ENCODE results near the gene STARD3. TPM values are rescaled to one million over a fixed set of nuclear protein-coding genes. Genes with fewer than 3 reads are reported as not detected.
"Not testable (repeated sequence)": the region's sequence is repeated elsewhere in the genome, so short reads cannot be mapped to it uniquely, and the experiment has no call there.

Gene STARD3
- total RNA-seq, 4 donors from 2014 or later, result 21.0 to 62.3 (median 26.0) TPM

DNA sequence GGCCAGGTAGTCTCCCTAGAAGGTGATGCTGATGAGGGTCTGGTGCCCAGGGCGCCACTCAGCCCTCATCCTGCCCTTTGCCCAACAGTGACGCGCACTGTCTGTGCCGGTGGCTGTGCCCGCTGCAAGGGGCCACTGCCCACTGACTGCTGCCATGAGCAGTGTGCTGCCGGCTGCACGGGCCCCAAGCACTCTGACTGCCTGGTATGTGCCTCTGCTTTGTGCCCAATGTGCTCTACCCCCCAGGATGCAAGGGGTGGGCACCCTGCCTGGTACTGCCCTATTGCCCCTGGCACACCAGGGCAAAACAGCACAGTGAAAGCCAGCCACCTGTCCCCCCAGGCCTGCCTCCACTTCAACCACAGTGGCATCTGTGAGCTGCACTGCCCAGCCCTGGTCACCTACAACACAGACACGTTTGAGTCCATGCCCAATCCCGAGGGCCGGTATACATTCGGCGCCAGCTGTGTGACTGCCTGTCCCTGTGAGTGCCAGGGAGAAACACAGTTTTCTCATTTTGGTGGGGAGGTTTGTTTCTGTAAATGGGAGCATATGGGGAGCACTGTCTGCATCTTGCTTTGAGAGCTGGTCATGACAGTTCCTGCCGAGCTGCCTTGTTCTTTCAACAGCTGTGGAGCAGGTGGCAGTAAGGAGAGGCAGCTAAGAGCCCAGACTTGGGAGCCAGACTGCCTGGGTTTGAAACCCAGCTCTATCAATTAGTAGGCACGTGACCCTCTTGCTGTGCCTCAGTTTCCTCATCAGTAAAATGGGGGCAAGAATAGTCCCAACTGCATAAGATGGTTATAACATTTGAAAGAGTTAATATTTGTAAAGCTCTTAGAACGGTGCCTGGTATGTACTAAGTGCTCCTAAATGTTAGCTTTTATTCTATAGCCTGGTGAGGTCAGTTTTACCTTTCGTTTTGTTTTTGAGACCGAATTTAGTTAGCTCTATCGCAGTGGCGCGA, 73.3 kb downstream of the STARD3 start:
- intact Hi-C loops (cut with DNase I; ENCODE audit: low total_unique reads), result no loop called here
- no peaks in the 10 kb centered on the region for H3K9me3 ChIP-seq
- H3K27me3 ChIP-seq, result no peaks in the 10 kb centered on the region
- no peak overlapping the region for H3K4me3 ChIP-seq
- no peaks in the 10 kb centered on the region for H3K4me1 ChIP-seq
- H3K27ac ChIP-seq, result no peak overlapping the region
- H3K36me3 ChIP-seq, result no peaks in the 10 kb centered on the region
- TF ChIP-seq, protein P1, sequence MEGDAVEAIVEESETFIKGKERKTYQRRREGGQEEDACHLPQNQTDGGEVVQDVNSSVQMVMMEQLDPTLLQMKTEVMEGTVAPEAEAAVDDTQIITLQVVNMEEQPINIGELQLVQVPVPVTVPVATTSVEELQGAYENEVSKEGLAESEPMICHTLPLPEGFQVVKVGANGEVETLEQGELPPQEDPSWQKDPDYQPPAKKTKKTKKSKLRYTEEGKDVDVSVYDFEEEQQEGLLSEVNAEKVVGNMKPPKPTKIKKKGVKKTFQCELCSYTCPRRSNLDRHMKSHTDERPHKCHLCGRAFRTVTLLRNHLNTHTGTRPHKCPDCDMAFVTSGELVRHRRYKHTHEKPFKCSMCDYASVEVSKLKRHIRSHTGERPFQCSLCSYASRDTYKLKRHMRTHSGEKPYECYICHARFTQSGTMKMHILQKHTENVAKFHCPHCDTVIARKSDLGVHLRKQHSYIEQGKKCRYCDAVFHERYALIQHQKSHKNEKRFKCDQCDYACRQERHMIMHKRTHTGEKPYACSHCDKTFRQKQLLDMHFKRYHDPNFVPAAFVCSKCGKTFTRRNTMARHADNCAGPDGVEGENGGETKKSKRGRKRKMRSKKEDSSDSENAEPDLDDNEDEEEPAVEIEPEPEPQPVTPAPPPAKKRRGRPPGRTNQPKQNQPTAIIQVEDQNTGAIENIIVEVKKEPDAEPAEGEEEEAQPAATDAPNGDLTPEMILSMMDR (IDR thresholded peaks at IDR 0.05), result no peak
- TF ChIP-seq POLR2A (IDR thresholded peaks at IDR 0.05), result no peak
- DNase-seq, result no peak

DNA sequence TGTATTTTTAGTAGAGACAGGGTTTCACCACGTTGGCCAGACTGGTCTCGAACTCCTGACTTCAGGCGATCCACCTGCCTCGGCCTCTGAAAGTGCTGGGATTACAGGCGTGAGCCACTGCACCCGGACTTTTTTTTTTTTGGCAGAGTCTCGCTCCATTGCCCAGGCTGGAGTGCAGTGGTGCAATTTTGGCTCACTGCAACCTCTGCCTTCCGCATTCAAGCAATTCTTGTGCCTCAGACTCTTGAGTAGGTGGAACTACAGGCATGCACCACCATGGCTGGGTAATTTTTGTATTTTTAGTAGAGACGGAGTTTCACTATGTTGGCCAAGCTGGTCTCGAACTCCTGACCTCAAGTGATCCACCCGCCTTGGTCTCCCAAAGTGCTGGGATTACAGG, 74.1 kb downstream of the STARD3 start:
- H3K4me3 ChIP-seq; H3K4me1 ChIP-seq; intact Hi-C loops (cut with DNase I; ENCODE audit: low total_unique reads); H3K27ac ChIP-seq; H3K9me3 ChIP-seq; DNase-seq; H3K36me3 ChIP-seq; H3K27me3 ChIP-seq: not testable (repeated sequence)

DNA sequence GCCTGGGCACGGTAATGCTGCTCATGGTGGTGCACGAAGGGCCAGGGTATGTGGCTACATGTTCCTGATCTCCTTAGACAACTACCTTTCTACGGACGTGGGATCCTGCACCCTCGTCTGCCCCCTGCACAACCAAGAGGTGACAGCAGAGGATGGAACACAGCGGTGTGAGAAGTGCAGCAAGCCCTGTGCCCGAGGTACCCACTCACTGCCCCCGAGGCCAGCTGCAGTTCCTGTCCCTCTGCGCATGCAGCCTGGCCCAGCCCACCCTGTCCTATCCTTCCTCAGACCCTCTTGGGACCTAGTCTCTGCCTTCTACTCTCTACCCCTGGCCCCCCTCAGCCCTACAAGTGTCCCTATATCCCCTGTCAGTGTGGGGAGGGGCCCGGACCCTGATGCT, 74.9 kb downstream of the STARD3 start:
- no peak overlapping the region for H3K27ac ChIP-seq
- H3K36me3 ChIP-seq, result no peaks in the 10 kb centered on the region
- no peak overlapping the region for H3K4me3 ChIP-seq
- no peak for TF ChIP-seq POLR2A (IDR thresholded peaks at IDR 0.05)
- TF ChIP-seq, protein P1 (IDR thresholded peaks at IDR 0.05), result no peak
- DNase-seq, result no peak
- intact Hi-C loops (cut with DNase I; ENCODE audit: low total_unique reads), result no loop called here
- no peaks in the 10 kb centered on the region for H3K27me3 ChIP-seq
- H3K9me3 ChIP-seq, result no peaks in the 10 kb centered on the region
- no peaks in the 10 kb centered on the region for H3K4me1 ChIP-seq

Other genes with a start within 250 kb of the STARD3 start
- 10 to 100 TPM in 3 of 4 donors, 1 to 10 TPM in 1; 6.4 to 29.0 (median 19.8) TPM for gene FBXL20, start 235.5 kb upstream of the STARD3 start, total RNA-seq
- 10 to 100 TPM; 19.7 to 49.6 (median 25.9) TPM for gene MED1, start 185.9 kb upstream of the STARD3 start, total RNA-seq
- gene CDK12, start 175.7 kb upstream of the STARD3 start, total RNA-seq, result 10 to 100 TPM; 17.9 to 86.0 (median 27.2) TPM
- not detected for gene NEUROD2, start 29.2 kb upstream of the STARD3 start, total RNA-seq
- 10 to 100 TPM in 1 of 4 donors, under 1 TPM in 3; 0.26 to 22.0 (median 0.68) TPM for gene PPP1R1B, start 10.2 kb upstream of the STARD3 start, total RNA-seq
- 1 to 10 TPM in 1 of 4 donors, under 1 TPM in 1, not detected in 2; 0.28 to 2.2 TPM for gene TCAP, start 28.2 kb downstream of the STARD3 start, total RNA-seq
- gene PNMT, start 31.3 kb downstream of the STARD3 start, total RNA-seq, result 1 to 10 TPM in 3 of 4 donors, not detected in 1; 3.8 to 5.0 (median 4.7) TPM
- gene PGAP3, start 50.9 kb downstream of the STARD3 start, total RNA-seq, result 10 to 100 TPM in 3 of 4 donors, 1 to 10 TPM in 1; 4.6 to 24.8 (median 19.5) TPM
- gene ERBB2, start 62.9 kb downstream of the STARD3 start, total RNA-seq, result 10 to 100 TPM; 11.8 to 98.8 (median 44.6) TPM
- 100 to 1,000 TPM in 1 of 4 donors, 10 to 100 TPM in 2, 1 to 10 TPM in 1; 4.9 to 125 (median 58.5) TPM for gene MIEN1, start 93.4 kb downstream of the STARD3 start, total RNA-seq
- 10 to 100 TPM in 1 of 4 donors, 1 to 10 TPM in 2, under 1 TPM in 1; 0.51 to 14.3 (median 5.6) TPM for gene GRB7, start 100.8 kb downstream of the STARD3 start, total RNA-seq
- 1 to 10 TPM in 3 of 4 donors, under 1 TPM in 1; 0.88 to 2.1 (median 1.6) TPM for gene IKZF3, start 227.2 kb downstream of the STARD3 start, total RNA-seq
- gene ZPBP2, start 231.1 kb downstream of the STARD3 start, total RNA-seq, result not detected